ENCODE measurements around the gene CANT1.

DNA sequence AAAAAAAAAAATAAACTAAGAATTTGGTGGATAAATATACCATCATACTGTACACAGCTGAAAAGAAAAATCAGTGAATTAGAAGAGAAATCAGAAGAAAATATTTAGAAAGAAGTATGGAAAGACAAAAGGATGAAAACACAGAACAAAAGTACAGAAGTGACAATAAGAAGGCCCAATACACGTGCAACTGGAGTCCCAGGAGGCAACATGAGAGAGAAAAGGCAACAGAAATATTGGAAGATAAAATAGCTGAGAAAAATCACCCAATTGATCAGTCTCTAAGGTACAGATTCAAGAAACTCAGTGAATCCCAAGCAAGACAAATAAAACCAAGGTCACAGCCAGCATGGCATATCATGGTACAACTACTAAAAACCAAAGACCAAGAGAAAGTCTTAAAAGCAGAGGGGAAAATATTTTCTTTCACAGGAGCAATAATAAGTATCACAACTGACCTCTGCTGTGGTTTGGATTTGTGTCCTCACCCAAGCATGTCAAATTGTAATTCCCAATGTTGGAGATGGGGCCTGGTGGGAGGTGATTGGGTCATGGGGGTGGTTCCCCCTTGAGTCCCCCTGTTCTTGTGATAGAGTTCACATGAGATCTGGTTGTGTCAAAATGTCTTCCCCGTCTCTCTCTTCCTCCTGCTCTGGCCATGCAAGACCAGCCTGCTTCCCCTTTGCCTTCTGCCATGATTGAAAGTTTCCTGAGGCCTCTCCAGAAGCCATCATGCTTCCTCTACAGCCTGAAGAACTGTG is 44.8 kb upstream of the CANT1 start:
- TF ChIP-seq, protein P1, sequence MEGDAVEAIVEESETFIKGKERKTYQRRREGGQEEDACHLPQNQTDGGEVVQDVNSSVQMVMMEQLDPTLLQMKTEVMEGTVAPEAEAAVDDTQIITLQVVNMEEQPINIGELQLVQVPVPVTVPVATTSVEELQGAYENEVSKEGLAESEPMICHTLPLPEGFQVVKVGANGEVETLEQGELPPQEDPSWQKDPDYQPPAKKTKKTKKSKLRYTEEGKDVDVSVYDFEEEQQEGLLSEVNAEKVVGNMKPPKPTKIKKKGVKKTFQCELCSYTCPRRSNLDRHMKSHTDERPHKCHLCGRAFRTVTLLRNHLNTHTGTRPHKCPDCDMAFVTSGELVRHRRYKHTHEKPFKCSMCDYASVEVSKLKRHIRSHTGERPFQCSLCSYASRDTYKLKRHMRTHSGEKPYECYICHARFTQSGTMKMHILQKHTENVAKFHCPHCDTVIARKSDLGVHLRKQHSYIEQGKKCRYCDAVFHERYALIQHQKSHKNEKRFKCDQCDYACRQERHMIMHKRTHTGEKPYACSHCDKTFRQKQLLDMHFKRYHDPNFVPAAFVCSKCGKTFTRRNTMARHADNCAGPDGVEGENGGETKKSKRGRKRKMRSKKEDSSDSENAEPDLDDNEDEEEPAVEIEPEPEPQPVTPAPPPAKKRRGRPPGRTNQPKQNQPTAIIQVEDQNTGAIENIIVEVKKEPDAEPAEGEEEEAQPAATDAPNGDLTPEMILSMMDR (conservative IDR thresholded peaks at IDR 0.05), result no peak
- no peak for TF ChIP-seq ZFX (IDR thresholded peaks at IDR 0.05)
